Esophagus muscularis mucosa (tissue), 4 donors: Measurements from ENCODE around the gene MYRIP.

Source experiments
- EP300 ChIP-seq: sonication (generic); formaldehyde crosslinking; IDR thresholded peaks from one replicate; pipeline ENCODE4 v1.6.1; 2017; ENCODE audit warnings: antibody characterized with exemption
- POLR2A ChIP-seq: fragments of 450-650 bp; IDR thresholded peaks from one replicate; pipeline ENCODE4 v1.6.1; 2017; ENCODE audit warnings: antibody characterized with exemption, moderate library complexity, mild to moderate bottlenecking, low read depth
- POLR2AphosphoS5 ChIP-seq, 2 donors: sonication (generic); formaldehyde crosslinking; IDR thresholded peaks; one replicate each; pipeline ENCODE4 v1.6.1; 2017; ENCODE audit warnings: antibody characterized with exemption in 2 of 2
- TF ChIP-seq, protein P1 (sequence below), 3 experiments: fragments of 200-600 bp in 2 of 3; fragments of 450-650 bp in 1 of 3; sonication (generic) in 2 of 3; IDR thresholded peaks; one replicate each; pipeline ENCODE4 v1.5.1; 2017 to 2019; ENCODE audit warnings: antibody characterized with exemption in 3 of 3, mild to moderate bottlenecking in 2 of 3, moderate library complexity in 1 of 3

DNA sequence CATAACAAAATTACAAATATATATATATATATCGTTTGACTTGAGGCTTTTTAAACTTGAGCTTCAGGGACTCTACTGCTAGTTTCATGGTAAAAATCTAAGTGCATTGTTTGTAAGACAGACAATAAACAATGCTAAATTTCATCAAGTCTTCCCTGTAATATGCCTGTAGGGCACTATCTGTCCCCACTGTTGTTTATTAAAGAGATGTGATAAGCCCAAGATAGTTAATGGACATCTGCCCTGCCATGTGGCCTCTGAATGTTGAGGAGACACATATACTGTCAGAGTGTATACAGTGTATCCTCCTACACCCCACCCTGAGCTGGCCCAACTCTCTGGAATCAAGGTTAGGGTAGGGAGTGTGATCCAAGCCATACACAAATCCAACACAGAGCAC is 485.0 kb downstream of the MYRIP start:
- TF ChIP-seq EP300 (no peak), POLR2A (no peak), POLR2AphosphoS5 (IDR thresholded peaks at IDR 0.05) (no peak)
- TF ChIP-seq, protein P1, sequence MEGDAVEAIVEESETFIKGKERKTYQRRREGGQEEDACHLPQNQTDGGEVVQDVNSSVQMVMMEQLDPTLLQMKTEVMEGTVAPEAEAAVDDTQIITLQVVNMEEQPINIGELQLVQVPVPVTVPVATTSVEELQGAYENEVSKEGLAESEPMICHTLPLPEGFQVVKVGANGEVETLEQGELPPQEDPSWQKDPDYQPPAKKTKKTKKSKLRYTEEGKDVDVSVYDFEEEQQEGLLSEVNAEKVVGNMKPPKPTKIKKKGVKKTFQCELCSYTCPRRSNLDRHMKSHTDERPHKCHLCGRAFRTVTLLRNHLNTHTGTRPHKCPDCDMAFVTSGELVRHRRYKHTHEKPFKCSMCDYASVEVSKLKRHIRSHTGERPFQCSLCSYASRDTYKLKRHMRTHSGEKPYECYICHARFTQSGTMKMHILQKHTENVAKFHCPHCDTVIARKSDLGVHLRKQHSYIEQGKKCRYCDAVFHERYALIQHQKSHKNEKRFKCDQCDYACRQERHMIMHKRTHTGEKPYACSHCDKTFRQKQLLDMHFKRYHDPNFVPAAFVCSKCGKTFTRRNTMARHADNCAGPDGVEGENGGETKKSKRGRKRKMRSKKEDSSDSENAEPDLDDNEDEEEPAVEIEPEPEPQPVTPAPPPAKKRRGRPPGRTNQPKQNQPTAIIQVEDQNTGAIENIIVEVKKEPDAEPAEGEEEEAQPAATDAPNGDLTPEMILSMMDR (IDR thresholded peaks at IDR 0.05) = no peak
